ENCODE results near the gene ALDH9A1. TPM values are rescaled to one million over a fixed set of nuclear protein-coding genes. Genes with fewer than 3 reads are reported as not detected.

ALDH9A1 gene
- total and polyA plus RNA-seq, 2 donors (not counting 3 experiments of a cell fraction or from before 2014, with no cell fraction given): 25.5 to 47.4 TPM

- ChIA-PET POLR2A (no interaction called here), CTCF (interaction anchor here (0.7 to 1.5 kb wide), 5 partner anchors 9 to 226 kb away, joined by 3 to 6 read pairs (median 3); partner anchors contain the start of gene ALDH9A1)
- Histone ChIP-seq H3K9me3 (replicated peaks; ENCODE audit: control insufficient read depth, insufficient read depth, low read length) (no peaks in the 10 kb centered on the region), H2AFZ (ENCODE audit: low read depth, low read length) (no peak overlapping the region), H3K79me2 (ENCODE audit: control insufficient read depth, insufficient read depth, low read length) (peaks cover 18% of the 10 kb centered on the region), H3K4me1 (ENCODE audit: control insufficient read depth, extremely low read depth, insufficient read depth, low read length) (no peaks in the 10 kb centered on the region), H3K4me2 (ENCODE audit: insufficient read depth, low read length) (no peak overlapping the region), H3K27ac (ENCODE audit: insufficient read depth, low read depth, low read length) (no peak overlapping the region), H3K4me3 (replicated peaks in 1 of 3; ENCODE audit: insufficient read depth in 1 of 3, low read depth in 1 of 3, low read length in 3 of 3) (no peak overlapping the region), H3K27me3 (ENCODE audit: control insufficient read depth in 2 of 2, insufficient read depth in 2 of 2, low read length in 2 of 2) (no peaks in the 10 kb centered on the region), H3K9me1 (replicated peaks; ENCODE audit: control insufficient read depth, extremely low read depth, insufficient read depth, low read length) (no peaks in the 10 kb centered on the region), H3K36me3 (ENCODE audit: control insufficient read depth in 2 of 2, extremely low read depth in 1 of 2, insufficient read depth in 2 of 2, low read length in 2 of 2) (peaks cover 6 to 10% of the 10 kb centered on the region in 2 experiments), H4K20me1 (replicated peaks; ENCODE audit: control insufficient read depth, extremely low read depth, insufficient read depth, low read length) (no peaks in the 10 kb centered on the region), H3K9ac (replicated peaks; ENCODE audit: extremely low read depth, insufficient read depth, low read length) (no peak overlapping the region)
- intact Hi-C loops (cut with micrococcal nuclease): no loop called here
- no TSS peak for BruUV-seq (replicated peaks)
- dilution Hi-C loops (cut with MboI; ENCODE audit: extremely low pct_ligation_motif_present, low sequenced_read_pairs): no loop called here
- DNase-seq (ENCODE audit: low read depth, low spot score) (no peak), FAIRE-seq (no peak)
- TF ChIP-seq GATA2 (IDR thresholded peaks at IDR 0.05; ENCODE audit: insufficient read depth, insufficient read length, low read depth, low read length) (no peak), FOS (IDR thresholded peaks at IDR 0.05; ENCODE audit: borderline replicate concordance, insufficient read depth, low read length) (no peak), POLR2A (IDR thresholded peaks at IDR 0.05; ENCODE audit: low read depth, low read length) (no peak)
Measured at GRCh38 chr1:165686121-165686970, 12.0 kb downstream of the ALDH9A1 start.

DNA sequence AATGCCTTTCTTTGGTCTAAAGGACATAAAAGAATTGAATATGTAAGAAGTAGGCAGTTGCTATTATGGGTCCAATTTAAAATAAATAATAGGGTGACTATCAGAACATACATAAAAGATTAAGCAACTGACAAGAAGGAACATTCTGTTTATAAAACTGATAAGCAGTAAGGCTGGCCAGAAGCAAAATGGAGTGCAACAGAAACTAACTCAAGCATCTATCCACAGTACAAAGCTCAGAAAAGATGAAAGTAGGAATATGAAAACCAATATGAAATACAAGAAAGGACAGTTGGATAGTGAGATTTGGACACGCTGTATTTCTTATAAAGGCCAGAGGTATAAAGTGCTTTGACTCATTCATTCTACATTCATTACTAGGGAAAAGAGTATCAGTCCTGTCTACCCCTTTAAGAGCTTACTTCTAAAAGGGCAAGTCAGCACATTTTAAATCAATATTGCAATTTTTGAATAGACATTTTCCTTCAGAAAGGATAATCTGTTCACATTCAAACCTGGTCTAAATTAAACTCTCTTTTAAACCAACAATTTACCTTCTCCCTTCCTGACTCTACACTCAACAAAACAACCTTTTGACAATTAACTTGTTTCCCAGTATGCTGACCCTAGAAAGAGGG lies 14.4 kb downstream of the ALDH9A1 start:
- Histone ChIP-seq H3K27me3 (ENCODE audit: control insufficient read depth in 2 of 2, insufficient read depth in 2 of 2, low read length in 2 of 2) (no peaks in the 10 kb centered on the region), H3K9me3 (replicated peaks; ENCODE audit: control insufficient read depth, insufficient read depth, low read length) (no peaks in the 10 kb centered on the region), H3K4me2 (ENCODE audit: insufficient read depth, low read length) (no peak overlapping the region), H3K4me1 (ENCODE audit: control insufficient read depth, extremely low read depth, insufficient read depth, low read length) (no peaks in the 10 kb centered on the region), H4K20me1 (replicated peaks; ENCODE audit: control insufficient read depth, extremely low read depth, insufficient read depth, low read length) (no peaks in the 10 kb centered on the region), H3K79me2 (ENCODE audit: control insufficient read depth, insufficient read depth, low read length) (peaks cover 11% of the 10 kb centered on the region), H3K36me3 (ENCODE audit: control insufficient read depth in 2 of 2, extremely low read depth in 1 of 2, insufficient read depth in 2 of 2, low read length in 2 of 2) (peaks cover 6 to 13% of the 10 kb centered on the region in 2 experiments), H3K9me1 (replicated peaks; ENCODE audit: control insufficient read depth, extremely low read depth, insufficient read depth, low read length) (no peaks in the 10 kb centered on the region), H3K9ac (replicated peaks; ENCODE audit: extremely low read depth, insufficient read depth, low read length) (no peak overlapping the region), H3K4me3 (replicated peaks in 1 of 3; ENCODE audit: insufficient read depth in 1 of 3, low read depth in 1 of 3, low read length in 3 of 3) (no peak overlapping the region), H2AFZ (ENCODE audit: low read depth, low read length) (no peak overlapping the region), H3K27ac (ENCODE audit: insufficient read depth, low read depth, low read length) (no peak overlapping the region)
- ChIA-PET CTCF (interaction anchor here (0.6 to 0.9 kb wide), 2 partner anchors 14 to 93 kb away, joined by 3 read pairs; partner anchors contain the start of gene ALDH9A1), POLR2A (no interaction called here)
- no peak for FAIRE-seq
- dilution Hi-C loops (cut with MboI; ENCODE audit: extremely low pct_ligation_motif_present, low sequenced_read_pairs): no loop called here
- intact Hi-C loops (cut with micrococcal nuclease): no loop called here
- no TSS peak for BruUV-seq (replicated peaks)
- TF ChIP-seq JUN (IDR thresholded peaks at IDR 0.05; ENCODE audit: borderline replicate concordance, insufficient read depth, insufficient read length, low read depth) (no peak), POLR2AphosphoS5 (IDR thresholded peaks at IDR 0.05; ENCODE audit: insufficient read depth, low read depth, low read length) (no peak), FOS (IDR thresholded peaks at IDR 0.05; ENCODE audit: borderline replicate concordance, insufficient read depth, low read length) (no peak), MAX (IDR thresholded peaks at IDR 0.05; ENCODE audit: insufficient read depth, insufficient read length) (no peak), MYC (IDR thresholded peaks at IDR 0.05; ENCODE audit: low read depth, low read length) (no peak), GATA2 (IDR thresholded peaks at IDR 0.05; ENCODE audit: insufficient read depth, insufficient read length, low read depth, low read length) (no peak)
- TF ChIP-seq, protein P1, sequence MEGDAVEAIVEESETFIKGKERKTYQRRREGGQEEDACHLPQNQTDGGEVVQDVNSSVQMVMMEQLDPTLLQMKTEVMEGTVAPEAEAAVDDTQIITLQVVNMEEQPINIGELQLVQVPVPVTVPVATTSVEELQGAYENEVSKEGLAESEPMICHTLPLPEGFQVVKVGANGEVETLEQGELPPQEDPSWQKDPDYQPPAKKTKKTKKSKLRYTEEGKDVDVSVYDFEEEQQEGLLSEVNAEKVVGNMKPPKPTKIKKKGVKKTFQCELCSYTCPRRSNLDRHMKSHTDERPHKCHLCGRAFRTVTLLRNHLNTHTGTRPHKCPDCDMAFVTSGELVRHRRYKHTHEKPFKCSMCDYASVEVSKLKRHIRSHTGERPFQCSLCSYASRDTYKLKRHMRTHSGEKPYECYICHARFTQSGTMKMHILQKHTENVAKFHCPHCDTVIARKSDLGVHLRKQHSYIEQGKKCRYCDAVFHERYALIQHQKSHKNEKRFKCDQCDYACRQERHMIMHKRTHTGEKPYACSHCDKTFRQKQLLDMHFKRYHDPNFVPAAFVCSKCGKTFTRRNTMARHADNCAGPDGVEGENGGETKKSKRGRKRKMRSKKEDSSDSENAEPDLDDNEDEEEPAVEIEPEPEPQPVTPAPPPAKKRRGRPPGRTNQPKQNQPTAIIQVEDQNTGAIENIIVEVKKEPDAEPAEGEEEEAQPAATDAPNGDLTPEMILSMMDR (IDR thresholded peaks at IDR 0.05; ENCODE audit: extremely low read depth in 1 of 2, insufficient read depth in 1 of 2, low read depth in 1 of 2, low read length in 2 of 2): no peak
- DNase-seq (ENCODE audit: low read depth, low spot score): no peak

Measured in endothelial cell of umbilical vein (primary cell).